Measurements from ENCODE around the gene RTL1.

Gene RTL1

GRCh38 chr14:100834794-100835547, 68.6 kb downstream of the RTL1 start:
- no peak for DNase-seq (ENCODE audit: low read depth in 2 of 2)

- no peak for DNase-seq (ENCODE audit: low read depth in 2 of 2)
These were observed 69.3 kb downstream of the RTL1 start for GRCh38 chr14:100834082-100834793.

GRCh38 chr14:100832311-100832960, 71.1 kb downstream of the RTL1 start:
- DNase-seq (ENCODE audit: low read depth in 2 of 2): no peak

GRCh38 chr14:100830681-100831080, 72.8 kb downstream of the RTL1 start:
- no peak for DNase-seq (ENCODE audit: low read depth in 2 of 2)
